Panc1 (cell line): Measurements from ENCODE around the gene SRGAP3. TPM values are rescaled to one million over a fixed set of nuclear protein-coding genes. Genes with fewer than 3 reads are reported as not detected.

Experiments
- ATAC-seq: fragments of 200-7000 bp; cut with Tn5 transposase; 2 replicates; pipeline ENCODE4 v1.9.1; 2020; ENCODE audit warnings: mild to moderate bottlenecking, moderate library complexity
- BruUV-seq: library from RNA; stranded (reverse); fragments of 400-500 nt; replicated peaks from 2 replicates; lab custom pipeline; 2021; lab: Mats Ljungman, UMichigan
- CTCF ChIA-PET: fragments of 300-600 bp; sonication (Branson Sonifier 250); formaldehyde crosslinking; loops from one replicate; lab custom pipeline; 2022; ENCODE audit warnings: antibody characterized with exemption; lab: Charles Lee
- POLR2A ChIA-PET: fragments of 300-600 bp; sonication (Branson Sonifier 250); formaldehyde crosslinking; loops from one replicate; lab custom pipeline; 2022; ENCODE audit warnings: antibody characterized with exemption; lab: Charles Lee
- DNase-seq: peaks from one replicate; pipeline ENCODE4 v3.0.0-alpha.2; 2010; ENCODE audit warnings: low read depth, low spot score
- H3K27ac ChIP-seq: 2 replicates; pipeline ENCODE4 v1.5.1; 2011; ENCODE audit warnings: mild to moderate bottlenecking, low read length, inconsistent platforms
- H3K27me3 ChIP-seq: fragments of 200-500 bp; sonication (Bioruptor generic); 2 replicates; pipeline ENCODE4 v1.6.0; 2014; ENCODE audit warnings: low read length, inconsistent platforms; ENCODE audit not compliant: control insufficient read depth, insufficient read depth
- H3K36me3 ChIP-seq: fragments of 200-500 bp; sonication (Bioruptor generic); 2 replicates; pipeline ENCODE4 v1.5.1; 2014; ENCODE audit warnings: inconsistent platforms, mild to moderate bottlenecking, low read length, moderate library complexity; ENCODE audit not compliant: control insufficient read depth, insufficient read depth
- H3K4me1 ChIP-seq: 2 replicates; pipeline ENCODE4 v1.5.1; 2011; ENCODE audit warnings: inconsistent platforms, mild to moderate bottlenecking, low read length, moderate library complexity; ENCODE audit not compliant: control insufficient read depth, insufficient read depth
- H3K4me3 ChIP-seq, 2 experiments: 2 replicates each; pipeline ENCODE4 v1.5.1; 2011 to 2012; ENCODE audit warnings: low read depth in 2 of 2, low read length in 2 of 2, mild to moderate bottlenecking in 2 of 2, inconsistent platforms in 1 of 2, moderate library complexity in 1 of 2
- H3K9me3 ChIP-seq: fragments of 200-500 bp; sonication (Bioruptor generic); 2 replicates; pipeline ENCODE4 v1.5.1; 2014; ENCODE audit warnings: low read depth, mild to moderate bottlenecking, inconsistent platforms, low read length, moderate library complexity; ENCODE audit not compliant: control insufficient read depth, insufficient read depth
- POLR2AphosphoS5 ChIP-seq: IDR thresholded peaks from 2 replicates; pipeline ENCODE4 v1.6.1; 2012; ENCODE audit warnings: mild to moderate bottlenecking, low read depth, low read length, moderate library complexity
- SIN3A ChIP-seq: IDR thresholded peaks from 2 replicates; pipeline ENCODE4 v1.6.1; 2012; ENCODE audit warnings: low read depth, mild to moderate bottlenecking, low read length, moderate library complexity, borderline replicate concordance; ENCODE audit not compliant: insufficient read depth
- TCF7L2 ChIP-seq: IDR thresholded peaks from 2 replicates; pipeline ENCODE4 v1.6.1; 2011; ENCODE audit warnings: mild to moderate bottlenecking, low read depth, low read length, inconsistent platforms
- in situ Hi-C: cut with HindIII; loops from 2 replicates; pipeline ENCODE4 v1.10.0; 2016; ENCODE audit warnings: low sequenced_read_pairs, low pct_unique_long_range_greater_than_20kb
- intact Hi-C: fragments of 100-400 bp; cut with micrococcal nuclease; formaldehyde crosslinking; loops from one replicate; pipeline ENCODE4 v1.10.0; 2022; ENCODE audit not compliant: unreplicated experiment
- total RNA-seq: library from RNA; stranded (reverse); gene quantifications from one replicate; pipeline ENCODE4 v1.2.1, GENCODE V29; 2021; ENCODE audit not compliant: unreplicated experiment
- TF ChIP-seq, protein P1 (sequence below), 2 experiments: IDR thresholded peaks; 2 replicates each; pipeline ENCODE4 v1.6.1; 2011 to 2012; ENCODE audit warnings: low read depth in 2 of 2, control low read depth in 1 of 2, low read length in 1 of 2, mild to moderate bottlenecking in 1 of 2, moderate library complexity in 1 of 2; ENCODE audit not compliant: insufficient read depth in 1 of 2
- TF ChIP-seq, protein P2 (sequence below): fragments of 450-650 bp; IDR thresholded peaks from 2 replicates; pipeline ENCODE4 v1.5.1; 2017; ENCODE audit warnings: mild to moderate bottlenecking

Gene SRGAP3
- total RNA-seq, 1 experiment from 2014 or later = 0.82 TPM

DNA sequence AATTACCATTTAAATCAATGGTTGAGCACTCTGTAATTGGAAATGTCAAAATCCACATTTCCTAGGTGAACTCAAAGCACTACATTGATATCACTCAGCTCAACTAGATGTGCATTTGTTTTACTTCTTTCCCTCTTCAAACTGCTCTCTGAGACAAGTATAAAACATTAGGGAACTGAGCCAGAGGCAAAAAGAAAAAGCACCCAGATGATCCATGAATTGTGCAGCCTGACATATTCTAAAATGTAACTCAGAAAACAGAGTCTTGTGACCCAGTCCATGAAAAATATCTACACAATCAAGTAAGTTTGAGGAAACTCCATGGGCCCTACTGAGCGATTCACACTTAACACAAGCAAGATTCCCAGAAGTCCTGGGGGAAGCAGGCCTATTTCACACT is 9.8 kb downstream of the SRGAP3 start:
- CTCF ChIA-PET = no interaction called here

DNA sequence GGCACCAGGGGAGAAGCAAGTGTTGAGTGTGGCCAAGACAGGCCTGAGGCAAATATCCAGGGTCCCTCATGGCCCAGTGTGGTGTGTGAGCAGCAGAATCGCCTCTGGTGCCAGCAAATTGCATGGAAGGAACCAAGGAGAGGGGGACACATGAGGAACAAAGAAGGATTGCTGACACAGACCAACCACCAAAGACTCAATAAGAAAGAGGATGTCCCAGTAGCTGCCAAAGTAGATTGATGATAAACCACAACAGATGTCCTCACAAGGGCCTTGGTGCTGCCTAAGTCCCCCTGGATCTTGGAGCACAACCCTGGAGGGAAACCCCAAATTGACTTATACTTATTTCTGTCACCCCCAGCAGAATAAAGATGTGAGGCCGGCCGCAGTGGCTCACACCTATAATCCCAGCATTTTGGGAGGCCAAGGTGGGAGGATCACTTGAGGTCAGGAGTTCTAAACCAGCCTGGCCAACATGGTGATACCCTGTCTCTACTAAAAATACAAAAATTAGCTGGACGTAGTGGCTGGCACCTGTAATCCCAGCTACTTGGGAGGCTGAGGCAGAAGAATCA is 10.6 kb downstream of the SRGAP3 start:
- in situ Hi-C loops = no loop called here
- POLR2A ChIA-PET = no interaction called here
- intact Hi-C loops = no loop called here
- no peaks in the 10 kb centered on the region for H3K27me3 ChIP-seq
- CTCF ChIA-PET = no interaction called here
- no peak for ATAC-seq
- no peak for DNase-seq
- TF ChIP-seq TCF7L2 = no peak
- TF ChIP-seq POLR2AphosphoS5 = no peak
- no peak for TF ChIP-seq SIN3A
- TF ChIP-seq, protein P1, sequence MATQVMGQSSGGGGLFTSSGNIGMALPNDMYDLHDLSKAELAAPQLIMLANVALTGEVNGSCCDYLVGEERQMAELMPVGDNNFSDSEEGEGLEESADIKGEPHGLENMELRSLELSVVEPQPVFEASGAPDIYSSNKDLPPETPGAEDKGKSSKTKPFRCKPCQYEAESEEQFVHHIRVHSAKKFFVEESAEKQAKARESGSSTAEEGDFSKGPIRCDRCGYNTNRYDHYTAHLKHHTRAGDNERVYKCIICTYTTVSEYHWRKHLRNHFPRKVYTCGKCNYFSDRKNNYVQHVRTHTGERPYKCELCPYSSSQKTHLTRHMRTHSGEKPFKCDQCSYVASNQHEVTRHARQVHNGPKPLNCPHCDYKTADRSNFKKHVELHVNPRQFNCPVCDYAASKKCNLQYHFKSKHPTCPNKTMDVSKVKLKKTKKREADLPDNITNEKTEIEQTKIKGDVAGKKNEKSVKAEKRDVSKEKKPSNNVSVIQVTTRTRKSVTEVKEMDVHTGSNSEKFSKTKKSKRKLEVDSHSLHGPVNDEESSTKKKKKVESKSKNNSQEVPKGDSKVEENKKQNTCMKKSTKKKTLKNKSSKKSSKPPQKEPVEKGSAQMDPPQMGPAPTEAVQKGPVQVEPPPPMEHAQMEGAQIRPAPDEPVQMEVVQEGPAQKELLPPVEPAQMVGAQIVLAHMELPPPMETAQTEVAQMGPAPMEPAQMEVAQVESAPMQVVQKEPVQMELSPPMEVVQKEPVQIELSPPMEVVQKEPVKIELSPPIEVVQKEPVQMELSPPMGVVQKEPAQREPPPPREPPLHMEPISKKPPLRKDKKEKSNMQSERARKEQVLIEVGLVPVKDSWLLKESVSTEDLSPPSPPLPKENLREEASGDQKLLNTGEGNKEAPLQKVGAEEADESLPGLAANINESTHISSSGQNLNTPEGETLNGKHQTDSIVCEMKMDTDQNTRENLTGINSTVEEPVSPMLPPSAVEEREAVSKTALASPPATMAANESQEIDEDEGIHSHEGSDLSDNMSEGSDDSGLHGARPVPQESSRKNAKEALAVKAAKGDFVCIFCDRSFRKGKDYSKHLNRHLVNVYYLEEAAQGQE (IDR thresholded peaks at IDR 0.05; ENCODE audit: insufficient read depth in 1 of 2, low read depth in 2 of 2, low read length in 1 of 2) = no peak
- TF ChIP-seq, protein P2, sequence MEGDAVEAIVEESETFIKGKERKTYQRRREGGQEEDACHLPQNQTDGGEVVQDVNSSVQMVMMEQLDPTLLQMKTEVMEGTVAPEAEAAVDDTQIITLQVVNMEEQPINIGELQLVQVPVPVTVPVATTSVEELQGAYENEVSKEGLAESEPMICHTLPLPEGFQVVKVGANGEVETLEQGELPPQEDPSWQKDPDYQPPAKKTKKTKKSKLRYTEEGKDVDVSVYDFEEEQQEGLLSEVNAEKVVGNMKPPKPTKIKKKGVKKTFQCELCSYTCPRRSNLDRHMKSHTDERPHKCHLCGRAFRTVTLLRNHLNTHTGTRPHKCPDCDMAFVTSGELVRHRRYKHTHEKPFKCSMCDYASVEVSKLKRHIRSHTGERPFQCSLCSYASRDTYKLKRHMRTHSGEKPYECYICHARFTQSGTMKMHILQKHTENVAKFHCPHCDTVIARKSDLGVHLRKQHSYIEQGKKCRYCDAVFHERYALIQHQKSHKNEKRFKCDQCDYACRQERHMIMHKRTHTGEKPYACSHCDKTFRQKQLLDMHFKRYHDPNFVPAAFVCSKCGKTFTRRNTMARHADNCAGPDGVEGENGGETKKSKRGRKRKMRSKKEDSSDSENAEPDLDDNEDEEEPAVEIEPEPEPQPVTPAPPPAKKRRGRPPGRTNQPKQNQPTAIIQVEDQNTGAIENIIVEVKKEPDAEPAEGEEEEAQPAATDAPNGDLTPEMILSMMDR = no peak
- H3K27ac ChIP-seq = no peak overlapping the region
- no peak overlapping the region for H3K4me3 ChIP-seq
- no TSS peak for BruUV-seq
- H3K4me1 ChIP-seq = no peaks in the 10 kb centered on the region
- no peaks in the 10 kb centered on the region for H3K9me3 ChIP-seq
- no peaks in the 10 kb centered on the region for H3K36me3 ChIP-seq

More for the DNA sequence above, 9.8 kb downstream of the SRGAP3 start:
- TF ChIP-seq, protein P2 = no peak
- TF ChIP-seq SIN3A (no peak), POLR2AphosphoS5 (no peak), TCF7L2 (no peak)
- TF ChIP-seq, protein P1 (IDR thresholded peaks at IDR 0.05; ENCODE audit: insufficient read depth in 1 of 2, low read depth in 2 of 2, low read length in 1 of 2) = no peak
- BruUV-seq = no TSS peak
- H3K36me3 ChIP-seq = no peaks in the 10 kb centered on the region
- intact Hi-C loops (no loop called here), in situ Hi-C loops (no loop called here)
- DNase-seq (no peak), ATAC-seq (no peak)
- H3K27ac ChIP-seq = no peak overlapping the region
- H3K27me3 ChIP-seq = no peaks in the 10 kb centered on the region
- POLR2A ChIA-PET = no interaction called here
- H3K4me1 ChIP-seq = no peaks in the 10 kb centered on the region
- no peaks in the 10 kb centered on the region for H3K9me3 ChIP-seq
- H3K4me3 ChIP-seq = no peak overlapping the region
